Measurements from ENCODE around the gene WDFY3.

DNA sequence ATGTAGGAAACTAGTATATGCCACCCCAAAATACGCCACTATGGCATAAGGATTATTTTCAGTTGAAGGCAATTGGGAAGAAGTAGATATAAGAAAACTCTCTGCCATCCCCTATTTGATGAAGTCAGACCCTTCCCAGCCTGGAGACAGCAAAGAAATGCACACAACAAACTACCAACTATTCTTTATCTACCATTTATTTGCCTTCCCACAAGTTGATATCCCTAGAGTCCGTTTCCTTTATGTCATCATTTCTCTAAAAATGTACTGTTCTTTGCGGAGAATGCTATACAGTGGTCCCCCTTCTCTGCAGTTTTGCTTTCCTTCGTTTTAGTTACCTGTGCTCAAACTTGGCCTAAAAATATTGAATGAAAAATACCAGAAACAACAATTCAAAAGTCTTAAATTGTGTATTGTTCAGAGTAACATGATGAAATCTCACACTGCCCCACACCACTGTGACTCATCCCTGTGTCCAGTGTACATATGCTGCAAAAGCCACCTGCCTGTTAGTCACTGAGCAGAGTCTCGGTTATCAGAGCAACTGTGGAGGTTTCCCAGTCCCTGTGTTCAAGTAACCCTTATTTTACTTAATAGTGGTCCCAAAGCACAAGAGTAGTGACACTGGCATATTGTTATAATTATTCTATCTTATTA is 152.3 kb downstream of the WDFY3 start:
- TF ChIP-seq, protein P1, sequence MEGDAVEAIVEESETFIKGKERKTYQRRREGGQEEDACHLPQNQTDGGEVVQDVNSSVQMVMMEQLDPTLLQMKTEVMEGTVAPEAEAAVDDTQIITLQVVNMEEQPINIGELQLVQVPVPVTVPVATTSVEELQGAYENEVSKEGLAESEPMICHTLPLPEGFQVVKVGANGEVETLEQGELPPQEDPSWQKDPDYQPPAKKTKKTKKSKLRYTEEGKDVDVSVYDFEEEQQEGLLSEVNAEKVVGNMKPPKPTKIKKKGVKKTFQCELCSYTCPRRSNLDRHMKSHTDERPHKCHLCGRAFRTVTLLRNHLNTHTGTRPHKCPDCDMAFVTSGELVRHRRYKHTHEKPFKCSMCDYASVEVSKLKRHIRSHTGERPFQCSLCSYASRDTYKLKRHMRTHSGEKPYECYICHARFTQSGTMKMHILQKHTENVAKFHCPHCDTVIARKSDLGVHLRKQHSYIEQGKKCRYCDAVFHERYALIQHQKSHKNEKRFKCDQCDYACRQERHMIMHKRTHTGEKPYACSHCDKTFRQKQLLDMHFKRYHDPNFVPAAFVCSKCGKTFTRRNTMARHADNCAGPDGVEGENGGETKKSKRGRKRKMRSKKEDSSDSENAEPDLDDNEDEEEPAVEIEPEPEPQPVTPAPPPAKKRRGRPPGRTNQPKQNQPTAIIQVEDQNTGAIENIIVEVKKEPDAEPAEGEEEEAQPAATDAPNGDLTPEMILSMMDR (IDR thresholded peaks at IDR 0.05), result no peak
- TF ChIP-seq HDAC2 (IDR thresholded peaks at IDR 0.05), result no peak
- TF ChIP-seq NFE2L2 (conservative IDR thresholded peaks at IDR 0.05; ENCODE audit: low read length), result no peak
- no peak for TF ChIP-seq CBX8 (IDR thresholded peaks at IDR 0.05)
- TF ChIP-seq, protein P2, sequence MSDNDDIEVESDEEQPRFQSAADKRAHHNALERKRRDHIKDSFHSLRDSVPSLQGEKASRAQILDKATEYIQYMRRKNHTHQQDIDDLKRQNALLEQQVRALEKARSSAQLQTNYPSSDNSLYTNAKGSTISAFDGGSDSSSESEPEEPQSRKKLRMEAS (IDR thresholded peaks at IDR 0.05), result no peak
- TF ChIP-seq, protein P3, sequence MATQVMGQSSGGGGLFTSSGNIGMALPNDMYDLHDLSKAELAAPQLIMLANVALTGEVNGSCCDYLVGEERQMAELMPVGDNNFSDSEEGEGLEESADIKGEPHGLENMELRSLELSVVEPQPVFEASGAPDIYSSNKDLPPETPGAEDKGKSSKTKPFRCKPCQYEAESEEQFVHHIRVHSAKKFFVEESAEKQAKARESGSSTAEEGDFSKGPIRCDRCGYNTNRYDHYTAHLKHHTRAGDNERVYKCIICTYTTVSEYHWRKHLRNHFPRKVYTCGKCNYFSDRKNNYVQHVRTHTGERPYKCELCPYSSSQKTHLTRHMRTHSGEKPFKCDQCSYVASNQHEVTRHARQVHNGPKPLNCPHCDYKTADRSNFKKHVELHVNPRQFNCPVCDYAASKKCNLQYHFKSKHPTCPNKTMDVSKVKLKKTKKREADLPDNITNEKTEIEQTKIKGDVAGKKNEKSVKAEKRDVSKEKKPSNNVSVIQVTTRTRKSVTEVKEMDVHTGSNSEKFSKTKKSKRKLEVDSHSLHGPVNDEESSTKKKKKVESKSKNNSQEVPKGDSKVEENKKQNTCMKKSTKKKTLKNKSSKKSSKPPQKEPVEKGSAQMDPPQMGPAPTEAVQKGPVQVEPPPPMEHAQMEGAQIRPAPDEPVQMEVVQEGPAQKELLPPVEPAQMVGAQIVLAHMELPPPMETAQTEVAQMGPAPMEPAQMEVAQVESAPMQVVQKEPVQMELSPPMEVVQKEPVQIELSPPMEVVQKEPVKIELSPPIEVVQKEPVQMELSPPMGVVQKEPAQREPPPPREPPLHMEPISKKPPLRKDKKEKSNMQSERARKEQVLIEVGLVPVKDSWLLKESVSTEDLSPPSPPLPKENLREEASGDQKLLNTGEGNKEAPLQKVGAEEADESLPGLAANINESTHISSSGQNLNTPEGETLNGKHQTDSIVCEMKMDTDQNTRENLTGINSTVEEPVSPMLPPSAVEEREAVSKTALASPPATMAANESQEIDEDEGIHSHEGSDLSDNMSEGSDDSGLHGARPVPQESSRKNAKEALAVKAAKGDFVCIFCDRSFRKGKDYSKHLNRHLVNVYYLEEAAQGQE (IDR thresholded peaks at IDR 0.05), result no peak
- TF ChIP-seq ZC3H11A (IDR thresholded peaks at IDR 0.05), result no peak
- no peak for TF ChIP-seq MAZ (IDR thresholded peaks at IDR 0.05; ENCODE audit: borderline replicate concordance, low read depth, low read length)
- no peak for TF ChIP-seq PHF8 (IDR thresholded peaks at IDR 0.05; ENCODE audit: borderline replicate concordance, low read depth)
